ENCODE results near the gene KCNIP4.

Gene KCNIP4

DNA sequence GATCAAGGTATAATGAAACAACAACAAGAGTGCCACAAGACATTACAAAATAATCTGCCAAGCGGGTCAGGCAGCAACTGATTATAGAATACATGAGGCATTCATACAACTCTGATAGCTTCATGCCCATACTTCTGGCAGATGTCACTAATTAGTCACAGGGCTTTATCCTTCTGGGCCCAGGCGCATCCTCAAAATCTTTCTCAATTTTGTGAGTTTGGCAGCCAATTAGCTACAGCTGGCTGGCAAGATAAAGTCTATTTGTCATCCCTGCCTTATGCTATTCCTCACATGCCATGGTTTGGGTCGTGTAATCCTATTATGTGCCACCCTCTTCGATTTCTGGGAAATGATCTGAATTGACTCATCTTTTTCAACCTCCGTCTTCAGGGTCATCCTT is 994.0 kb downstream of the KCNIP4 start:
- no peak for DNase-seq (ENCODE audit: low read depth in 2 of 2)

GRCh38 chr4:20944961-20945360 is 1003.6 kb downstream of the KCNIP4 start:
- no peak for DNase-seq (ENCODE audit: low read depth in 2 of 2)

DNA sequence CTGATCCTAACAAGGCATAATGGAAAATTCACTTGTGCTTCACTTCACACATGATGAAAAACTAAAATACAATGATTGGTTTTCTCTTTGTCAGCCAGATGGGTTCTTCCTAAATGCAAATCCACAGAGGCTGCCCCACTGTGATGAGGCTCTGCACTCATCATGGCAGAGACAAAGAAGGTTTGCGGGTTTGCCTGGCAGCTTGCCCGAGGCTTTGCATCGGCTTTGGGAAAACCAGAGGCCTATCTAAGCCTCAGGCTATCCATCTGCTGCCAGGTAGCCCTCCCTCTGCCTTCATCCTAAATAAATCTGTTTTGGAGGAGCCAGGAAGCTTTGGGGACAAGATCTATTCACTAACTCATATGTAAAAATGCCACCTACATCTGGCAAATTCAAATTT is 1004.1 kb downstream of the KCNIP4 start:
- no peak for DNase-seq (ENCODE audit: low read depth in 2 of 2)

DNA sequence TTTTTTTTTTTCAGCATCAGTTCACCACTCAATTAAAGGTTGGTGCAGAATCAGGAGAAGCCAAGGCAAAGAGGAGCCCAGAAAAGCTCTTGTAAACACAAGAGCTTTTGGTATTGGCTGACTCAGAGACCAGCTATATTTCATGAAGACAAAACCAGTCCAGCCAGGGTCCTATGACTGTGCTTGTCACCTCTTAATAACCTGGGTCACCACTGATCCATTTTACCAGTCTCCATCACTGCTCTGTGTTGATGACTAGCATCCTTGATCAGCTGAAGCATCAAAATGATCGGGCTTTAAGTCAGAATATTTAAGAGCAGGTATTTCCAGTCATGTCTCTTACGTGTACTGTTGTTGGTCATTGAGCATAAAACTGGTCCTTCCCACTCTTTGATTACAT is 1010.4 kb downstream of the KCNIP4 start:
- no peak for DNase-seq (ENCODE audit: low read depth in 2 of 2)

DNA sequence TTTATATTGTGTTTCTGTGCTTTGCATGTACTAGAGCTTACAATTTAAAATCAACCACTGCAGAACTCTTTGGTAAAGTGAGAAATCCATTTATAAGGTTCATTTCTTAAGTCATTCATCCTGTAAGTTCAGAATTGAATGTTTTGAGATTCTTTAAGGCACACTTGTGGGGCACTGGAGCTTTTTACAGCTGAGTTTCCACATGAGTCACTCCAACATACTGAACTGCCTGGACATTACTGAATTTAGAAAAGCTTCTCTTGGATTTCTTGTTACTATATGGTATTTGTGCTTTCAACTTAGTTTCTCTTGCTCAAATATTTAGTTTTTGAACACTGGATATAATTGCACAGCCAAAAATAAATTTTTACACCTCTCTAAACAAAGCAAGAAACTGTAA is 1022.0 kb downstream of the KCNIP4 start:
- no peak for DNase-seq (ENCODE audit: low read depth in 2 of 2)

DNA sequence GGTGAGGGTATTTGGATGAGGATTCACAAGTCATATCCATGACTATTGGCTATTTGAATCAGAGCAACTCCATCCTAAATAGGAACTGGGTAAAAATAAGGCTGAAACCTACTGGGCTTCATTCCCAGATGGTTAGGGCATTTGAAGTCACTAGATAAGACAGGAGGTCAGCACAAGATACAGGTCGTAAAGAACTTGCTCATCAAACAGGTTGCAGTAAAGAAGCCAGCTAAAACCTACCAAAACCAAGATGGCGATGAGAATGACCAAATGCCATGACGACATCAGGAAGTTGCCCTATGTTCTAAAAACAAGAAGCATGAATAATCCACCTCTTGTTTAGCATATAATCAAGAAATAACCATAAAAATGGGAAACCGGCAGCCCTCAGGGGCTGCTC is 1023.4 kb downstream of the KCNIP4 start:
- DNase-seq (ENCODE audit: low read depth in 2 of 2) = no peak

DNA sequence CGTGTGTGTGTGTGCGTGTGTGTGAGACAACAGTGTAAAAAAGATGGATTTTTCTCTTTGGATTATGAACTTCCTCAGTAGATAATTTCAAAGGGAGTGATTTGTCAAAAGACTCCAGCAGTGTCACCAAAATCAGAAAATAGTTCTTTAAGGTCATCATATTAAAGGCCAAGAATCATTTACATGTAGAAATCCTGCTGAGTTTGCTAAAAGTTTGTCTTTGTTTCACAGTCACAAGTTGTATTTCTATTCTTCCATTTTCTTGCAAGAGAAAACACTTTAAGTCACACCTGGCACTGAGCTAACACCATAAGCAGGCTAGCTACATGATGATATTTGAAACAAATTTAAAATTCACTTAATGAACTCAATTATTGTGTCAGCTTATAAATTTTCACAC is 1025.6 kb downstream of the KCNIP4 start:
- DNase-seq (ENCODE audit: low read depth in 2 of 2) = no peak

GRCh38 chr4:20916106-20916505 is 1032.5 kb downstream of the KCNIP4 start:
- DNase-seq (ENCODE audit: low read depth in 2 of 2) = no peak

GRCh38 chr4:20904966-20905365 is 1043.6 kb downstream of the KCNIP4 start:
- no peak for DNase-seq (ENCODE audit: low read depth in 2 of 2)

DNA sequence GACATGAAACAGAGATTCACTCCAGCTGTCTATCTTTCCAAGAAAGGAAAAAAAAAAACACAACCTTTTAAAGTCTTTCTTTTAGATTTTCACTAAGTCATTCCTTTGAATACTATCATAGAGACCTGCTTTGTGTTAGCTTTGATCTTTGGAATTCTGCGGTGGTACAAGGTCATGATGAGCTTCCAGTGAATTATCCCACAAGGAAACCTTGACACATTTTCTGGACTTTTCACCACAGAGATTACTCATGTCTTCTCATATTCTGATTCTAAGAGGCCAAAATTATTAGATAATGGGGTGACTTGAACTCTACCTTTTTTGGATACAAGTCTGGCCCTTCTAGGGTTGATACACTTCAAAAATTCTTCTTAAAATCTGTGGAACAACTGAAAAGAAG is 1046.7 kb downstream of the KCNIP4 start:
- no peak for DNase-seq (ENCODE audit: low read depth in 2 of 2)

GRCh38 chr4:20899591-20899990 is 1049.0 kb downstream of the KCNIP4 start:
- DNase-seq (ENCODE audit: low read depth in 2 of 2) = no peak

- DNase-seq (ENCODE audit: low read depth in 2 of 2) = no peak
These were observed 1052.6 kb downstream of the KCNIP4 start for GRCh38 chr4:20895988-20896387.

DNA sequence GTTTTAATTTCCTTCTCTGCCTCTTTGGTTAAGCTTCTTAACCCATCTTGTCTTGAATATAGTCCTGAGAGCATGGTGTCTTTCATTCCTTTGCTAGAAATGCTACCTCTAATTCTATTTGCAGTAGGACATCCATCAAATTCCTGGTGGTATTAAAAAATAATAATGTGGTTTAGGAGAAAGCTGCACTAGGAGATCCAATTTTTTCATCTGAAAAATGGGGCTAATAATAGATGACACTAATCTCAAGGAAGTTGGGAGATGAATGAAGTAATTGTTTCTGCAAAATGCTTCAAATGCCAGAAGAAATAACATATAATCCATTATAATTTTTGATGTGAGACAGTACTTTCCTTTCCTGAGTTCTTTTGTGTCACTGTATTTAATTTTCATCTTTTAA is 1053.4 kb downstream of the KCNIP4 start:
- no peak for DNase-seq (ENCODE audit: low read depth in 2 of 2)

GRCh38 chr4:20890761-20891160 is 1057.8 kb downstream of the KCNIP4 start:
- no peak for DNase-seq (ENCODE audit: low read depth in 2 of 2)

GRCh38 chr4:20889901-20890300 is 1058.7 kb downstream of the KCNIP4 start:
- DNase-seq (ENCODE audit: low read depth in 2 of 2) = no peak

DNA sequence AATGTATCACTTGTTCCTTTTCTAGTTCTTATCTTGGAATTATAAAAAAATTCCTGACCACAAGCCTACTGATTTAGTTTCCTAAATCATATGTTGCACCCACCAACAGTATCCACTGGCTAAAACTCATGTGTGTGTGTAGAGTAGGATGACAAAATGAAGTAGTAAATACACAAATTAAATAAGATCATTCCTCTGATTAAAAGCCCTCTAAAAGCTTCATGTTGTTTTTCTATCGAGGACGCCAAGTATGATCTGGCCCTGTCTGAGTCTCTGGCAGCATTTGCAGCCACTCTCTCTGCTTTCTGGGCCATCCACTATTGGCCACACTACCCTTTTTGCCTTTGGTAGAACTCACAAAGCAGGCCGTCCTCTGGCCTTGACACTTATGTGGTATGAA is 1064.9 kb downstream of the KCNIP4 start:
- DNase-seq (ENCODE audit: low read depth in 2 of 2) = no peak

DNA sequence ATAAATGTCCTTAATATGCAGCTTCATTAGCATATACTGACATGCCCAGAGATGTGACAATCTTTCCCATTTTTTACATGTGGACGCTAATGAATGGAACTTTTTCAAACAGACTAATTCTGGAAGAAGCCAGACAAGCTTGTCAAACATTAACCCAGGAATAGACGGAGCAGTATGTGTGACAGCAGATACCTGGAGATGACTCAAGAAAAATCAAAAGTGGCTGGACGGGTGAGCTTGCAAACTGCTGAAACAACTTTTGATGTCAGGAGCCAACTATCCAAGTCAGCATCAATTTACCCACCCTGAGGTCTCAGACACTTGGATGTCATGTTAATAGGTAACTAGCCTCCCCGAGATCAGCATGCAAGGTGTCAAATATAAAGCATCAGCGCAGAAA is 1065.3 kb downstream of the KCNIP4 start:
- DNase-seq (ENCODE audit: low read depth in 2 of 2) = no peak

DNA sequence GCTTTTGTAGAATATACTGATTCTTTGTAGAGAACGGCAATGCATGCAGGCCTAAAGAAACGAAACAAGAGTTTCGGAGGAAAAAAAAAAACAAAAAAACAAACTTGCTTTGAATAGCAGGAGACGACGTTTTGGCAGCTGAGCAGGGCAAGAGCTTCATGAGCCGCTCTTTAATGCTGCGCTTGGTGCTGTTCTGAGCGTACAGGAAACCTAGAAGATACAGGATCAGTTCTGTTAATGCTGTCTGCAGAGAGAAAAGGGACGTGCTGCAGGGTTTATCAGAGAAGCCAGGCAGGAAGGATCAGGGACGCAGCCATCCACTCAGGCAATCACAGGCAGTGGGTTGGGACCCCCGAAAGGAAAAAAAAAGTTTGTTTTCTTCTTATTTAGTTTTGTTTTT is 1066.1 kb downstream of the KCNIP4 start:
- no peak for DNase-seq (ENCODE audit: low read depth in 2 of 2)

- DNase-seq (ENCODE audit: low read depth in 2 of 2) = no peak
These were observed 1066.9 kb downstream of the KCNIP4 start for GRCh38 chr4:20881658-20882057.

DNA sequence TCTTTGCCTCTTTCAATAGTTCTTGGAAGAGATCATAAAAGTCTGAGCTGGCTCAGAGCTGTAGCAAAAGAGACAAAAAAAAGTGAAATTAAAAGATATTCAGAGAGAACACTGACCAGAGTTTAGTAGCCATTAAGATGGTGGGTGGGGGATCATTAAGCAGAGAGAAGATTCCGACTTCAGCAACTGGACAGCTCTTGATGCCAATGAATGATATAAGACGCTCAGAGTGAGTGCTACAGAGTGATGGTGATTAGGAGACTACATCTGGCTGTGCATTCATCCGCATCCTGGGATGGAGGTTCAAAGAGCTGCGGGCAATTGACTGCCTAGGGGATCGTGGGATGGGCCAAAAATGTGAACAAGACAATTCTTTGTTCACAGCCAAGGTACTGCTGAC is 1069.8 kb downstream of the KCNIP4 start:
- DNase-seq (ENCODE audit: low read depth in 2 of 2) = no peak

DNA sequence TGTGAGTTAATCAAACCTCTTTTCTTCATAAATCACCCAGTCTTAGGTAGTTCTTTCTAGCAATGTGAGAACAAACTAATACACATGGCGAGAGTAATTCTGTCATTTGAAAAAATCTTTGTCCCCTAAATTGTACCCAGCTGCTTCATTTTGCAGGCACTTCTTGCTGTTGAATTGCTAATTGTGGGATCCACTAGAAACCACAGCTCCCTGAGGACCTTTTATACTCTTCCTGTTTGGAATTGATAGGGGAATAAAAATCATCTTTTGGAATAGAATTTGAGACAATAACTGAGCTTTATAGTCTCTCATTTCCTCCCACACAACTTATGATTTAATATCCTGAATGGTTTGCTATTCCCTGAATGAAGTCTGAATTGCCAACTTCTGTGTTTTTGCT is 1078.1 kb downstream of the KCNIP4 start:
- no peak for DNase-seq (ENCODE audit: low read depth in 2 of 2)

- no peak for DNase-seq (ENCODE audit: low read depth in 2 of 2)
These were observed 1080.5 kb downstream of the KCNIP4 start for GRCh38 chr4:20868108-20868507.

DNA sequence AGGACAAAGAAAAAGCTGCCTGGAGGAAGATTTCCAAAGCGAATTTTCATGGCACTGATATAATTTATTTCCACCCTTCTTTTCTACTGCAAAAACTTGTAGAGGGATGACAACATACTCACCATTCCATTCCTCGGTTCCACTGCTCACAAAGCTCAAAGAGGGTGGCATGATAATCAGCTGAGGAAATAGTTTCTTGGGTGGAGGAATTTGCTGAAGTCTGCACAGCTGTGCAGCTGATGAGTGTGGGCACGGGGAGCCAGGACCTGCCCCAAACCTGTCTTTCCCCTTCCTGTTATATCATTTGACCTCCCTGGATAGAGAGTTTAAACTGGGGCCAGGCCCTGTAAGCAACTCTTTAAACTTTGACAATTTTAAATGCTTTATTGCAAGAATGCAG is 1087.7 kb downstream of the KCNIP4 start:
- DNase-seq (ENCODE audit: low read depth in 2 of 2) = no peak

DNA sequence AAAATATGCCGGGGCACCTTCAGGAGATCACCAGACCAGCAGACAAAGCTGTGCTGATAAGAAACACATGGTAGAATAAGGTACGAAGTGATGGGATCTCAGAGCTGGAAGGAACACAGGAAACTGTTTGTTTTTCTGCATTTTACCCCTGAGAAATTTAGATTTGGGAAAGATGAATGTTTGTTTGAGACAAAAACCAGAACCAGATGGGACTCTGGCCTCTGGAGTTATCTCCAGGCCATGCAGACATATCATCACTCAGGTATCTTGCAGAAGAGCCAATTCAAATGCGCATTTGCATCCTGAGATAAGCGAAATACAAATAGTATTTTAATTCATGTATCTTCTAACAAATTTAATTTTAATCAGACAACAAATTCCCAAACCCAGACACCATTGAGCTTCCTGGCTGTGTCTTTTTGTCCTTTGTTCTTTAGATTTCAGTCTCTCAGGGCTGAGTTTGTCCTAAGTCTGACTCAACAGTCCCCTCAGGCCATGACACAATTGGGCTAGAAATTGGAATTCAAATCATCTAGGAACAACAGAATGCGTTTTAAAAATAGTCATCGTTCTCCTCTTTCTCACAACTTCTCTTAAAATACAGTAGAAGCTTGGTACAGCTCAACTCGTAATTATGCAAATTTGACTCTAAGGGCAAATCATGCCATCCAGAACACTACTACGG is 1089.3 kb downstream of the KCNIP4 start:
- DNase-seq (ENCODE audit: low read depth in 2 of 2) = no peak
